HepG2 (cell line): ENCODE data around the gene KIF1C. TPM values are rescaled to one million over a fixed set of nuclear protein-coding genes. Genes with fewer than 3 reads are reported as not detected.

ENCODE experiments used
- BRD4 ChIP-seq: sonication (generic); formaldehyde crosslinking; IDR thresholded peaks from 2 replicates; pipeline ENCODE4 v1.4.0; 2020; ENCODE audit warnings: missing genetic modification reagents
- FOXO1 ChIP-seq: sonication (generic); formaldehyde crosslinking; IDR thresholded peaks from 2 replicates; pipeline ENCODE4 v1.4.0; 2020; ENCODE audit warnings: missing genetic modification reagents
- FOXP4 ChIP-seq: sonication (generic); formaldehyde crosslinking; IDR thresholded peaks from 2 replicates; pipeline ENCODE4 v1.4.0; 2020; ENCODE audit warnings: missing genetic modification reagents
- GABPA ChIP-seq, 2 experiments: IDR thresholded peaks; 2 replicates each; pipeline ENCODE4 v1.6.1; 2011 to 2016; ENCODE audit warnings: low read depth in 2 of 2, low read length in 1 of 2, missing biosample characterization in 1 of 2, missing genetic modification characterization in 1 of 2
- IRF1 ChIP-seq: sonication (generic); formaldehyde crosslinking; IDR thresholded peaks from 2 replicates; pipeline ENCODE4 v1.4.0; 2020; ENCODE audit warnings: low read depth, mild to moderate bottlenecking, missing genetic modification reagents
- KDM3A ChIP-seq: IDR thresholded peaks from 2 replicates; pipeline ENCODE4 v1.6.1; 2018; ENCODE audit warnings: low read depth, missing compliant biosample characterization
- KDM5A ChIP-seq: fragments of 200-600 bp; sonication (generic); IDR thresholded peaks from 2 replicates; pipeline ENCODE4 v1.7.0; 2018; ENCODE audit warnings: antibody characterized with exemption, mild to moderate bottlenecking, low read length, borderline replicate concordance
- MIER2 ChIP-seq: IDR thresholded peaks from 2 replicates; pipeline ENCODE4 v1.6.1; 2016; ENCODE audit warnings: missing biosample characterization, missing genetic modification reagents
- SOX6 ChIP-seq, 2 experiments: fragments of 450-650 bp in 1 of 2; sonication (generic) in 1 of 2; formaldehyde crosslinking in 1 of 2; IDR thresholded peaks; 2 replicates each; pipeline versions ENCODE4 v1.4.0 to v1.6.1; 2017 to 2020; ENCODE audit warnings: antibody characterized with exemption in 1 of 2, mild to moderate bottlenecking in 1 of 2, missing genetic modification reagents in 1 of 2
- SRSF1 ChIP-seq: fragments of 200-400 bp; formaldehyde crosslinking; optimal IDR thresholded peaks from 2 replicates; pipeline ENCODE3; 2017; ENCODE audit warnings: mild to moderate bottlenecking, low read depth, low read length, moderate library complexity
- SRSF9 ChIP-seq: fragments of 200-400 bp; formaldehyde crosslinking; IDR thresholded peaks from 2 replicates; pipeline ENCODE4 v1.6.1; 2018; ENCODE audit warnings: borderline replicate concordance, mild to moderate bottlenecking, low read depth, low read length; ENCODE audit not compliant: insufficient read depth, poor library complexity, severe bottlenecking
- TFAP4 ChIP-seq: sonication (generic); IDR thresholded peaks from 2 replicates; pipeline ENCODE4 v1.6.1; 2016; ENCODE audit warnings: low read depth, borderline replicate concordance
- ZMAT5 ChIP-seq: sonication (generic); formaldehyde crosslinking; IDR thresholded peaks from 2 replicates; pipeline ENCODE4 v1.5.0; 2020; ENCODE audit warnings: mild to moderate bottlenecking, low read depth, missing genetic modification reagents, borderline replicate concordance
- ZNF121 ChIP-seq: sonication (generic); formaldehyde crosslinking; IDR thresholded peaks from 2 replicates; pipeline ENCODE4 v1.5.0; 2020; ENCODE audit warnings: mild to moderate bottlenecking, missing genetic modification reagents
- ZNF574 ChIP-seq: sonication (generic); formaldehyde crosslinking; IDR thresholded peaks from 2 replicates; pipeline ENCODE4 v1.4.0; 2020; ENCODE audit warnings: missing genetic modification reagents
- ZNF710 ChIP-seq: sonication (generic); formaldehyde crosslinking; IDR thresholded peaks from 2 replicates; pipeline ENCODE4 v1.5.0; 2020; ENCODE audit warnings: mild to moderate bottlenecking, missing genetic modification reagents, borderline replicate concordance
- polyA plus RNA-seq, 8 experiments: library from polyadenylated mRNA; depleted of rRNA in 3 of 8; stranded (reverse) in 7 of 8; unstranded in 1 of 8; fragments of >200 nt; fragmentation: Illumina TruSeq in 4 of 8; extraction: Trizol in 4 of 8; gene quantifications; 2 replicates each; pipeline versions ENCODE4 v1.2.1 to v1.2.3, GENCODE V29; 2011 to 2016; ENCODE audit warnings: low read depth in 4 of 8, missing spikeins in 1 of 8, mixed read lengths in 1 of 8; ENCODE audit not compliant: insufficient read depth in 1 of 8
- total RNA-seq, 5 experiments: library from RNA; depleted of rRNA; stranded (reverse); fragments of >200 nt; fragmentation: Illumina TruSeq; extraction: Trizol; gene quantifications; 2 replicates each; pipeline ENCODE4 v1.2.3, GENCODE V29; 2016; ENCODE audit warnings: low read depth in 1 of 5

The KIF1C gene
- total and polyA plus RNA-seq, 2 of the 13 experiments (the other 11 are each of a cell fraction or from before 2014, with no cell fraction given), result 70.0 to 104 TPM

- TF ChIP-seq SOX6 (IDR thresholded peaks at IDR 0.05), result no peak
- 0 out of 2 replicates have a peak, but pooled peaks have one; percentile 20 for TF ChIP-seq SOX6 (CRISPR knock-in tag; IDR thresholded peaks at IDR 0.05)
- TF ChIP-seq KDM3A (CRISPR knock-in tag), result peak; percentile 56; the same call in 1 of the 2 replicates
- TF ChIP-seq ZNF121 (CRISPR knock-in tag), result no peak
- TF ChIP-seq FOXP4 (CRISPR knock-in tag), result peak; percentile 31; the same call in 1 of the 2 replicates
- TF ChIP-seq ZNF710 (CRISPR knock-in tag), result peak; percentile 97; the same call in 1 of the 2 replicates
- TF ChIP-seq FOXO1, result 0 out of 2 replicates have a peak, but pooled peaks have one; percentile 4
- no peak for TF ChIP-seq GABPA (IDR thresholded peaks at IDR 0.05; ENCODE audit: low read depth, low read length)
- TF ChIP-seq GABPA (CRISPR knock-in tag; IDR thresholded peaks at IDR 0.05; ENCODE audit: low read depth), result 0 out of 2 replicates have a peak, but pooled peaks have one; percentile 30
- TF ChIP-seq ZMAT5 (CRISPR knock-in tag), result no peak
- TF ChIP-seq IRF1 (CRISPR knock-in tag), result 0 out of 2 replicates have a peak, but pooled peaks have one; percentile 11
- TF ChIP-seq KDM5A, result peak; percentile 63; the same call in 1 of the 2 replicates
- TF ChIP-seq ZNF574 (CRISPR knock-in tag), result peak; percentile 21; the same call in 1 of the 2 replicates
- peak; percentile 57; the same call in 1 of the 2 replicates for TF ChIP-seq TFAP4
- TF ChIP-seq SRSF1, result peak; percentile 48
- TF ChIP-seq BRD4 (CRISPR knock-in tag), result 0 out of 2 replicates have a peak, but pooled peaks have one; percentile 28
- no peak for TF ChIP-seq SRSF9
- TF ChIP-seq MIER2, result 0 out of 2 replicates have a peak, but pooled peaks have one; percentile 49
Observed at GRCh38 chr17:4950746-4951204, 47.0 kb upstream of the KIF1C start, which contains the start of gene ENO3 (continued).
